Gastrocnemius medialis (tissue), 4 donors: ENCODE measurements around the gene MOBP.
"Not testable (repeated sequence)": the region's sequence is repeated elsewhere in the genome, so short reads cannot be mapped to it uniquely, and the experiment has no call there.

Source experiments
- POLR2A ChIP-seq, 2 donors: fragments of 450-650 bp; IDR thresholded peaks; one replicate each; pipeline ENCODE4 v1.6.1; 2017; ENCODE audit warnings: antibody characterized with exemption in 2 of 2, mild to moderate bottlenecking in 2 of 2, moderate library complexity in 2 of 2
- TF ChIP-seq, protein P1 (sequence below), 5 experiments: fragments of 450-650 bp in 3 of 5; fragments of 200-600 bp in 2 of 5; sonication (generic) in 2 of 5; IDR thresholded peaks in 4 of 5; conservative IDR thresholded peaks in 1 of 5; 1 replicate in 4 of 5; 2 replicates in 1 of 5; pipeline ENCODE4 v1.5.1; 2016 to 2019; ENCODE audit warnings: antibody characterized with exemption in 5 of 5, mild to moderate bottlenecking in 3 of 5, moderate library complexity in 3 of 5

DNA sequence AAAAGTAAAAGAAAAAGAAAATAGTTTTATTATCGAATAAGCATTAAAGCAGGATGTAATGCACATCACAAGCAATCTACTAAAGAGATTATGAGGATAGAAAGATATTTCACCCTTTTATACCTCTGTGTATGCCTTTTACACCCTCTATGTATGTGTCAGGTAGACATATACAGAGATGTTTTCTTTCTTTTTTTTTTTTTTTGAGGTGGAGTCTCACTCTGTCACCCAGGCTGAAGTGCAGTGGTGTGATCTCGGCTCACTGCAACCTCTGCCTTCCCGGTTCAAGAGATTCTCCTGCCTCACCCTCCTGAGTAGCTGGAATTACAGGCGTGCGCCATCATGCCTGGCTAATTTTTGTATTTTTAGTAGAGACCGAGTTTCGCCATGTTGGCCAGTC is 13.6 kb upstream of the MOBP start:
- TF ChIP-seq, protein P1, sequence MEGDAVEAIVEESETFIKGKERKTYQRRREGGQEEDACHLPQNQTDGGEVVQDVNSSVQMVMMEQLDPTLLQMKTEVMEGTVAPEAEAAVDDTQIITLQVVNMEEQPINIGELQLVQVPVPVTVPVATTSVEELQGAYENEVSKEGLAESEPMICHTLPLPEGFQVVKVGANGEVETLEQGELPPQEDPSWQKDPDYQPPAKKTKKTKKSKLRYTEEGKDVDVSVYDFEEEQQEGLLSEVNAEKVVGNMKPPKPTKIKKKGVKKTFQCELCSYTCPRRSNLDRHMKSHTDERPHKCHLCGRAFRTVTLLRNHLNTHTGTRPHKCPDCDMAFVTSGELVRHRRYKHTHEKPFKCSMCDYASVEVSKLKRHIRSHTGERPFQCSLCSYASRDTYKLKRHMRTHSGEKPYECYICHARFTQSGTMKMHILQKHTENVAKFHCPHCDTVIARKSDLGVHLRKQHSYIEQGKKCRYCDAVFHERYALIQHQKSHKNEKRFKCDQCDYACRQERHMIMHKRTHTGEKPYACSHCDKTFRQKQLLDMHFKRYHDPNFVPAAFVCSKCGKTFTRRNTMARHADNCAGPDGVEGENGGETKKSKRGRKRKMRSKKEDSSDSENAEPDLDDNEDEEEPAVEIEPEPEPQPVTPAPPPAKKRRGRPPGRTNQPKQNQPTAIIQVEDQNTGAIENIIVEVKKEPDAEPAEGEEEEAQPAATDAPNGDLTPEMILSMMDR (IDR thresholded peaks at IDR 0.05 in 4 of 5, conservative IDR thresholded peaks at IDR 0.05 in 1 of 5) = not testable (repeated sequence)
- not testable (repeated sequence) for TF ChIP-seq POLR2A (IDR thresholded peaks at IDR 0.05)
